ENCODE data around the gene LRRC17.

- no peak for TF ChIP-seq POLR2A (IDR thresholded peaks at IDR 0.05)
- TF ChIP-seq, protein P1, sequence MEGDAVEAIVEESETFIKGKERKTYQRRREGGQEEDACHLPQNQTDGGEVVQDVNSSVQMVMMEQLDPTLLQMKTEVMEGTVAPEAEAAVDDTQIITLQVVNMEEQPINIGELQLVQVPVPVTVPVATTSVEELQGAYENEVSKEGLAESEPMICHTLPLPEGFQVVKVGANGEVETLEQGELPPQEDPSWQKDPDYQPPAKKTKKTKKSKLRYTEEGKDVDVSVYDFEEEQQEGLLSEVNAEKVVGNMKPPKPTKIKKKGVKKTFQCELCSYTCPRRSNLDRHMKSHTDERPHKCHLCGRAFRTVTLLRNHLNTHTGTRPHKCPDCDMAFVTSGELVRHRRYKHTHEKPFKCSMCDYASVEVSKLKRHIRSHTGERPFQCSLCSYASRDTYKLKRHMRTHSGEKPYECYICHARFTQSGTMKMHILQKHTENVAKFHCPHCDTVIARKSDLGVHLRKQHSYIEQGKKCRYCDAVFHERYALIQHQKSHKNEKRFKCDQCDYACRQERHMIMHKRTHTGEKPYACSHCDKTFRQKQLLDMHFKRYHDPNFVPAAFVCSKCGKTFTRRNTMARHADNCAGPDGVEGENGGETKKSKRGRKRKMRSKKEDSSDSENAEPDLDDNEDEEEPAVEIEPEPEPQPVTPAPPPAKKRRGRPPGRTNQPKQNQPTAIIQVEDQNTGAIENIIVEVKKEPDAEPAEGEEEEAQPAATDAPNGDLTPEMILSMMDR (IDR thresholded peaks at IDR 0.05), result no peak
These were observed 4.1 kb upstream of the LRRC17 start for GRCh38 chr7:102908676-102909075.
